ENCODE results near the gene FAM3A.

The FAM3A gene

GRCh38 chrX:154477891-154478477, 38.0 kb downstream of the FAM3A start:
- DNase-seq = no peak

GRCh38 chrX:154476821-154477220, 39.2 kb downstream of the FAM3A start:
- DNase-seq = no peak

- no peak for DNase-seq
These were observed 42.3 kb downstream of the FAM3A start for GRCh38 chrX:154473683-154474082.

GRCh38 chrX:154472685-154473632, 43.1 kb downstream of the FAM3A start:
- no peak for DNase-seq

GRCh38 chrX:154471839-154472684, 44.0 kb downstream of the FAM3A start:
- no peak for DNase-seq

GRCh38 chrX:154470914-154471568, 45.0 kb downstream of the FAM3A start:
- DNase-seq = no peak

- DNase-seq = no peak
These were observed 45.6 kb downstream of the FAM3A start for GRCh38 chrX:154470434-154470833.

- DNase-seq = no peak
These were observed 46.2 kb downstream of the FAM3A start for GRCh38 chrX:154469880-154470279.

GRCh38 chrX:154469114-154469513, 46.9 kb downstream of the FAM3A start:
- no peak for DNase-seq

GRCh38 chrX:154468217-154468616, 47.8 kb downstream of the FAM3A start:
- no peak for DNase-seq

- no peak for DNase-seq
These were observed 48.5 kb downstream of the FAM3A start for GRCh38 chrX:154467556-154467955.

- no peak for DNase-seq
These were observed 49.1 kb downstream of the FAM3A start for GRCh38 chrX:154466907-154467306.

GRCh38 chrX:154466036-154466435, 50.0 kb downstream of the FAM3A start:
- DNase-seq = no peak

GRCh38 chrX:154465601-154466000, 50.4 kb downstream of the FAM3A start:
- no peak for DNase-seq

- DNase-seq = no peak
These were observed 51.1 kb downstream of the FAM3A start for GRCh38 chrX:154464806-154465365.

GRCh38 chrX:154463611-154464220, 52.3 kb downstream of the FAM3A start:
- no peak for DNase-seq

- DNase-seq = no peak
These were observed 53.6 kb downstream of the FAM3A start for GRCh38 chrX:154462396-154462795.

- DNase-seq = no peak
These were observed 55.7 kb downstream of the FAM3A start for GRCh38 chrX:154460326-154460725.

- DNase-seq = peak; percentile 48
These were observed 56.2 kb downstream of the FAM3A start for GRCh38 chrX:154459832-154460231.

GRCh38 chrX:154458954-154459778, 56.9 kb downstream of the FAM3A start:
- peak; percentile 37 for DNase-seq

Measured in NCI-H1694 treated with DMSO at 0.1 percent for 48 hours (cell line).